T47D (cell line): ENCODE data around the gene AUTS2.
A peak's percentile ranks its signal among the peaks of the same experiment; 100 is the strongest.

ENCODE experiments used
- DNase-seq, 2 experiments: peaks; one replicate each; pipeline versions ENCODE4 v3.0.0 to v3.0.0-alpha.2; 2011 to 2012; ENCODE audit warnings: low read depth in 1 of 2, low spot score in 1 of 2
- JUND ChIP-seq: IDR thresholded peaks from 2 replicates; pipeline ENCODE4 v1.6.1; 2012; ENCODE audit warnings: low read depth
- in situ Hi-C: cut with HindIII; loops from 2 replicates; pipeline ENCODE4 v1.10.0; 2016; ENCODE audit warnings: low sequenced_read_pairs, low pct_unique_long_range_greater_than_20kb

Gene AUTS2

DNA sequence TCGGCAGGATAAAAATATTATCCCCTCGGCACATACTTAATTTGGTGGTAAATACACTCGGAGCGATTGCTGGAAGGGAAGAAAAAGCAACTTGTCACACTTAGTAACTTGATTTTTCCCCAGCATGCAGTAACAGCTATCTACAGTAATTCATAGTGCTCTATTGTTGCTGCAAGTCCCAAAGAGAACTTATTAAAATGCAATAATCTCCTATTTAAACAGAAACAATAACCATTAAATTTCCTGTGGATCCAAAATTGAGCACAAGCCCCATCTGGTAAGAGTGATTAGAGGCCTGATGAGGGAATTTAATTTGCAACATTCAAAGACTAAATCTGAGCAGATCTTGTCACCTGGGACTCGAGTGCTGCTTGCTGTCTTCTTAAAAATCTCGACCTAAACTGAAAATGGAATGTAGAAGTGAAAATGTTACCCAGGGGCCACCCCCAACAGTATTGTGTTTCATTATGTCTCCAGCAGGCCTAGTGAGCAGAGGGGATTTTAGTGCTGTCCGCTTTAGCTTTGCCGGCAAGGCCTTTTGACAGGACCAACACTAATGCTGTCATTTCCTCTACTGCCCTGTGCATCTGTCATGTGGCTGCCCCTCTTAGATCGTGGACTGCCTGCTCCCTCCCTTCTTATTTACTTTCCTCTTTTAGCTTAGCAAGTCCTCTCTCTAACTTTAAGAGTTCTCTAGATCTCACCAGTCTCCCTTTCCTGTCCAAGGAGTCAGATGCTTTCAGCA is 639.7 kb downstream of the AUTS2 start:
- no peak for DNase-seq
- in situ Hi-C loops: no loop called here
- TF ChIP-seq JUND: no peak

GRCh38 chr7:70239918-70240317 is 641.6 kb downstream of the AUTS2 start:
- no peak for TF ChIP-seq JUND
- no peak for DNase-seq
- in situ Hi-C loops: no loop called here

DNA sequence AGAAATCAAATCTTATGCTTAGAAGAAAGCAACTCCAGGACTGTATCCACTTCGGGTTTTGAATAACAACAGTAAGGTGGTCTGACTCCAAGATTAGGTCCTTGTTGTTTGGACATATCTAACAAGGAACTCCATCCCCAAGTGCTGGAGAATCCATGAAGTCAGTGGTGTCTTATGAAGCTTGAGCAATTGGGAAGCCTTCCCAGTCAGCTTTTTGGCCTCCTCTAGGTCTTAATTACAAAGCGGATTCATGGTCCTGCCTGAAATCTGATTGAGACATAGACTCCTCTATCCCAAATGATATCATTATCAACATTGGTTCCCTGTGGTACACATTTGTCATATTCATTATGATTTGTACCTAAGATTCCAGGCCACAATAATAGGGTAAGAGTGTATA is 642.6 kb downstream of the AUTS2 start:
- TF ChIP-seq JUND: no peak
- DNase-seq: no peak
- in situ Hi-C loops: no loop called here

- DNase-seq: no peak
Measured at GRCh38 chr7:70241536-70242175, 643.4 kb downstream of the AUTS2 start.

GRCh38 chr7:70242826-70243225 is 644.6 kb downstream of the AUTS2 start:
- no peak for TF ChIP-seq JUND
- DNase-seq: no peak
- in situ Hi-C loops: no loop called here

More at GRCh38 chr7:70241536-70242175, 643.4 kb downstream of the AUTS2 start:
- in situ Hi-C loops: no loop called here
- no peak for TF ChIP-seq JUND

DNA sequence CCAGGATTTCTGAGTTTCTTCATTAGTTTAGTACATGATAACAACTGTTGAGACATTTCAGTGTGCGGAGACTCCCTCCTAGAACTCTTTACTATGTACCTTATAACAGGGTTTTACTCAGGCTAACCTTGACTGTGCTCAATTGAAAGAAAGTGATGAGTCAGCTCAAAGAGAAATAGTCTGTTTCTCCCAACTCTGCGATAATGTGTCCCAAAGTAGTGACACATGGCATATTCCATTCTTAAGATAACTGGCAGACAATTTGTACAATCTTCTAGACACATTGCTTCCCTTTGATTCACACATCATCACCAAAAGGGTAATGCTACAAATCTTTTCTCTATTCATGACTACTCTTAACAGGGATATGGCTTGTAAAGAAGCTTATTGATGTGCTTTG is 645.2 kb downstream of the AUTS2 start:
- TF ChIP-seq JUND: no peak
- in situ Hi-C loops: no loop called here
- DNase-seq: no peak

GRCh38 chr7:70257921-70258320 is 659.6 kb downstream of the AUTS2 start:
- in situ Hi-C loops: no loop called here
- no peak for TF ChIP-seq JUND
- DNase-seq: no peak

GRCh38 chr7:70259502-70259901 is 661.2 kb downstream of the AUTS2 start:
- TF ChIP-seq JUND: no peak
- DNase-seq: no peak
- in situ Hi-C loops: no loop called here

GRCh38 chr7:70263471-70264255 is 665.4 kb downstream of the AUTS2 start:
- DNase-seq: no peak
- no peak for TF ChIP-seq JUND
- in situ Hi-C loops: no loop called here

- DNase-seq: no peak
- TF ChIP-seq JUND: no peak
- in situ Hi-C loops: no loop called here
Measured at GRCh38 chr7:70266186-70266585, 667.9 kb downstream of the AUTS2 start.

DNA sequence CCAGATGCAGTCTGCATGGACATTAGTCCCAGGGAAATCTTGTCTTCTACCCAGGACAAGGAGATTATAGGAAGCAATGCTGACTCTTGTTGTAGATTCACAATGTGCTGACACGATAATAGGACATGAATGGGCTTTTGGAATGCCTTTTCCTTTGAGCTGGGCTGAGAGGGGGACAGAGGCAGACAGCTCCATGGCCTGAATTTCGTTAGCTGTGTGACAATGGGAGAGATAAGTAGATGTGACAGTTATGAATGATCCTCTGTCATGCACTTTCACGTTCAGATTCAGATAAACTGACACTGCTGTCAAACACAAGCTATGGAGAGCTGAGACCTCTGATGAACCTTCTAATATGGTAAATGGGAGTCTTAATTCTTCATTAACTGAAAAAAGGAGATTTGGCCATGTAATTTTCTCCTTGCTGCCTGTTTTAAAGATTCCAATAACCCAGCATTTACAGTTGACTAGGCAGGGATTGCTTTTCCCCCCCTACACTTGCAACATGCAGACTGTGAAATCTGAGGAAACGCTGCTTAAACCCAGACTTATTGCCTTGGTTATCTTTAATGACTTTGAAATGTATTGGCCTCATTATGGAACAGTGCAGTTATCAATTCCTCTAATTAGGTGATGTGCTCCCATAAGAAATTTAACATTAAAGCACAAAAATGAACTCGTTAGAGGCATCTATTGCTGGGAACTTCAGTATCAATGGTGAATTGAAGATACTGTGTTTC is 669.3 kb downstream of the AUTS2 start:
- in situ Hi-C loops: no loop called here
- no peak for DNase-seq
- no peak for TF ChIP-seq JUND

DNA sequence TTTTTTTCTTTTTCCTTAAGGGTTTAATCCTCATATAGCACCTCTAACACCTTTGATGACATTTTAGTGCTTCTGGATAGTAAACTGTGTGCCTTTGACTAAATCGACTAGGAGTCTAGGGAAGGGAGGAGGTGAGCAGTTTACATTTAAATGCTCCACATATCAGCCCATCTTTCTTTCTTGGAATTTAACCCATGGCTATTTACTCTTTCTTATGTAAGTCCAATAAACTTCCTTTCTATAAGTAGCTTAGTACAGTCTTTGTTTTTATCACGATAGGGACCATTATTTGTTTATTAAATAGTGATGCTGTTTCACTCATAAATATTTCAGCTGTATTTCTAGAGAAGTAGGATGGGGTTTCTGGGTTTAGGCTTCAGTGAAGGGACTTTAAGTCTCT is 669.9 kb downstream of the AUTS2 start:
- in situ Hi-C loops: no loop called here
- peak; percentile 13 to 73 for DNase-seq
- peak; percentile 93 for TF ChIP-seq JUND

DNA sequence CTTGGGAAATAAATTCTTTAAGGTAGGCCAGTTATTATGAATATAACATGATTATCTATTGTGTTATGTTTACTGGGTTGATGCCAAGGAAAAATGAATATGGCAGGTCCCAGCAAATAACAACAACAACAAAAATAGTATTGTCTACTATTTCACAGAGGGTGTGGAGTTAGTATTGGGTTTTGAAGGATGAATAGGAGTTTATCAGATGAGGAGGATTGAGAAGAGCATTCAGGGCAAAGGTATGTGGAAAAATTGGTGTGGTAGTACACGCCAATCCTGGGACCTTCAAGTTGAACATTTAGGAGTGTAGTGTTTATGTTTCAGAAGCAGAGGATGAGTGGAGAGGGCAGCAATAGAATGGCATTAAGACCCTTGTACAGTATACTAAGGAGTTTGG is 671.9 kb downstream of the AUTS2 start:
- no peak for TF ChIP-seq JUND
- in situ Hi-C loops: no loop called here
- DNase-seq: no peak
